ENCODE measurements around the gene P2RX2.

P2RX2 gene

DNA sequence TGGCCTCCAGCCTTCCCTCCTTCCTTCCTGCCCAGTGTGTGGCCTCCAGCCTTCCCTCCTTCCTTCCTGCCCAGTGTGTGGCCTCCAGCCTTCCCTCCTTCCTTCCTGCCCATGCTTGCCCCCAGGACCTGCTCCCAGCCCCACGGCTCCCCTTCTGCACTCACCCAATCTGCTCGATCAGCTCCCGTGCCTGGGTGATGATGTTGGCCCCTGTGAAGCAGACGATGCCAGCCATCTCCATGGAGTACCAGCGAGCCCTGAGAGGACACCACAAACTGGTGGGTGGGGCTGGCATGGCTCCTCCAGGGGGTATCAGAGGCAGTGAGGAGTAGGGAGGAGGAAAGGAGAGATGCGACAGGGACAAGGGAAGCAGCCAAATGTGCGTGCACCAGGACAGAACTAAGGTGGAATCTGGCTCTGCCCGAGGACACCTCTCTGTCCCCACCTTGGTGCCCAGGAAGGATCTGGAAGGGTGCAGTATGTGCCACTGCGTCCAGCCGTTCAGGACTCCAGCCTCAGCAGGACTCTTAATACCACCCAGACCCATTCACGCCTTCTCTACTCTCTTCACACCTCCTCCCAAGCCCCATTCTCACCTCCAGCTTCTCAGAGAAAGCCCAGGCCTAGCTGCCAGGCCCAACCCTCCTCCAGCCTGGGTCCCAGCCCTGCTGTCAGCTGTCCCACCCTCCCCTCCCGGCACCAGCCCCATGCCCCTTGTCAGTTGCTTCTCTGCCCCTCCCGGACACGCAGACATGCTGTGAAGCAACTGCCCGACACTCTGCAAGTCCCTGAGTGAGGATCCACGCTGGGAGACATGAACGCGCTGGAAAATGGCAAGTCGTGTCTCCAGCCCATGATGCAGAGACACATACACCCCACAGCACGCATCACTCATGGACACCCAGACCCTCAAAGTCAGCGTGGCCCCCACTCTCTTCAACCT lies 45.9 kb downstream of the P2RX2 start:
- peaks cover 84% of the 10 kb centered on the region for H3K36me3 Mint-ChIP-seq
- H3K9me3 Mint-ChIP-seq = no peaks in the 10 kb centered on the region
- no peaks in the 10 kb centered on the region for H3K27me3 Mint-ChIP-seq
- no peak overlapping the region for H3K27ac Mint-ChIP-seq
- no peak overlapping the region for H3K4me3 Mint-ChIP-seq
- peaks cover 4% of the 10 kb centered on the region for H3K4me1 Mint-ChIP-seq
- no peak for ATAC-seq

DNA sequence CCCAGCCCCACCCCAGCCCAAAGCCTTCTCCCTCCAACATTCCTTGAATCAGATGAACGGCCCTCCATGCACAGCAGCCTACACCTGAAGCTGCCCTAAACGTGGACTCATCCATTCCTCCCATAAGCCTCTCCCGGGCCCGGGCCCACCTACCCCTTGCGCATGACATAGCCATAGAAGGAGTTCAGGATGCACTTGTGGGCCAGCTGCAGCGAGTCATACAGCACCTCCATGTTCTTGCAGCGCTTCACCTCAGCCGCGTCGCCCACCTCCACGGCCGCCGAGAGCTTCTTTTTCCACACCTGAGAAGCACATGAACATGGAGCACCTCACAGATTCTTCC lies 46.5 kb downstream of the P2RX2 start:
- no peaks in the 10 kb centered on the region for H3K27me3 Mint-ChIP-seq
- no peak for ATAC-seq
- H3K4me1 Mint-ChIP-seq = peaks cover 4% of the 10 kb centered on the region
- H3K9me3 Mint-ChIP-seq = no peaks in the 10 kb centered on the region
- H3K27ac Mint-ChIP-seq = no peak overlapping the region
- H3K36me3 Mint-ChIP-seq = peaks cover 84% of the 10 kb centered on the region
- no peak overlapping the region for H3K4me3 Mint-ChIP-seq

DNA sequence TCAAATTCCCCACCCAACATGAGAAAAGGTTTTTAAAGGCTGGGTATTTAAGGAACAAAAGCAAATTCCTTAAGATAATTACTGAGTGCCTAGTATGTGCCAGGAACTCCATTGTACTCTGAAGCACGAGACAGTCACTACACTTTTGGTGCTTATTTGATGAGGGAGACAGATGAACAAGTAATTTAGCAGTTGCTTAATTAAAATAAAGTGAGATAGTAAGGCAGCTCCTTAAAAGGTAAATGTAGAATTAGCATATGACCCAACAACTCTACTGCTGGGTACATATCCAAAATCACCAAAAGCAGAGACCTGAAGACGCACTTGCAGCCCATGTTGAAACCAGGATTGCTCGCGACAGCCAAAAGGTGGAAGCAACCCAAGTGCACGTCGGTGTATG lies 47.2 kb downstream of the P2RX2 start:
- no peak overlapping the region for H3K27ac Mint-ChIP-seq
- H3K4me3 Mint-ChIP-seq = no peak overlapping the region
- H3K4me1 Mint-ChIP-seq = peaks cover 4% of the 10 kb centered on the region
- H3K9me3 Mint-ChIP-seq = no peaks in the 10 kb centered on the region
- no peaks in the 10 kb centered on the region for H3K27me3 Mint-ChIP-seq
- no peak for ATAC-seq
- H3K36me3 Mint-ChIP-seq = peaks cover 81% of the 10 kb centered on the region

DNA sequence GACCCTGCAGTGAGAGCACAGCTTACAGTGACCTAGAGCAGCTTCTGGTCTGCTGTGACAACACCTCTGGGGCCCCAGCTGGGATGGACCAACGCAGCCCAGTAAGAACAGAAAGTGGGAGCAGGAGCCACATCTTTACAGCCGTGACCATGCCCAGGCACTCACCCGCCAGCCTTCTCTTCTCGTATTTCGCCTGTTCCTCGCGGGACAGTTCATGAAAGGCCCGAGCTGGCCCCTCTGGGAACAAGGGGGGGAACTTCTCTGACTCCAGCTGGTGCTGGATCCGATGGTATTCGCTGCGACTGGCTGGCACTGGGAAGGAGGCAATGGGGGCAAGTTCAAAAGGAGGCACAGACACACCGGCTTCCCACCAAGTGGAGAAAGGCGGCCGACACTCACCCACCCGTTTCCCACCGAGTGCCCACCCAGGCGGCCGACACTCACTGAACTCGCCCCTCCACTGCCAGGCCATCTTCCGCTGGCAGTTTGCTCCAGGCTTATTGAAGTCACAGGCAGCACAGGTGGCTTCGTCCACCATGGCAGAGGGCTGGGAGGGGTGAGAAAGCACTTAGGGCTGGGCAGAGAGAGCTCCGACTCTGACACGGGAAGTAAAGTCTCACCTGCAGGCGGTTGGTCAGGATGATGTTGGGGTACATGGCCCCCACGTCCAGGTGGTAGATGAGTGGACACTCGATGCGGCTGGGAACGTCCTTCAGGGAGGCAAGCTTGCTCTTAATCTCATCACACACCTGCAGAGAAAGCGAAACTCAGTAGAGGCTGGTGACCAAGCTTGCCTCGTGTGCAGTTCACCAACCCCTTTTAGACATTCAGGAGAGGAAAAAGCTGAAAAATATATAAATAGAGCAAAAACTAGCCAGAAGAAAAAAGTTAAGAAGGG lies 49.9 kb downstream of the P2RX2 start:
- Mint-ChIP-seq H3K9me3 (no peaks in the 10 kb centered on the region), H3K27me3 (no peaks in the 10 kb centered on the region), H3K4me3 (no peak overlapping the region), H3K27ac (no peak overlapping the region), H3K4me1 (no peaks in the 10 kb centered on the region), H3K36me3 (peaks cover 73% of the 10 kb centered on the region)
- no peak for ATAC-seq

DNA sequence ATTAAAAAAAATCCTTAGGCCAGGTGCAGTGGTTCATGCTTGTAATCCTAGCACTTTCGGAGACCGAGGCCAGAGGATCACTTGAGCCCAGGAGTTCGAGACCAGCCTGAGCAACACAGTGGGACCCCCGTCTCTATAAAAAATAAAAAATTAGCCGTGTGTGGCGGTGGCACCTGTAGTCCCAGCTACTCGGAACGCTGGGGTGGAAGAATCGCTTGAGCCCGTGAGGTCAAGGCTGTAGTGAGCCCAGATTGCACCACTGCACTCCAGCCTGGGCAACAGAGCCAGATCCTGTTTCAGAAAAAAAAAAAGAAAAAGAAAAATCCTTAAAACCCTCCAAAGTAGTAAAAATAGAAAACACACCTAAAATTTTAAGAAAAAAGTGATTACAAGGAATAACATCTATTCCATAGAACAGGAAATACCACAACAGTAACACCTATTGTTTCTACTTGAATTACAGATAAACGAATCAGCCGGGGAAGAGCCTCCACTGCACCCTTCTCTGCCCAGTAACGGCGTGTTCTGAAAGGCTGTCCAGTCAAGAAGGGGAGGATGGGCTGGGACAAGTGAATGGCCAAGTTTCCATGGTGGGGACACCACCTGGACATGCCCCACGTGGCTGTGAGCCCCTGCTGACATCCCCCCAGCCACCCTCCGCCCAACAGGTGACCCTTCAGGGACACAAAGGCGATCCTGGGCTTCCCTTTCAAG lies 50.7 kb downstream of the P2RX2 start:
- H3K27ac Mint-ChIP-seq = no peak overlapping the region
- no peaks in the 10 kb centered on the region for H3K27me3 Mint-ChIP-seq
- no peaks in the 10 kb centered on the region for H3K4me1 Mint-ChIP-seq
- no peaks in the 10 kb centered on the region for H3K9me3 Mint-ChIP-seq
- H3K4me3 Mint-ChIP-seq = no peak overlapping the region
- no peak for ATAC-seq
- H3K36me3 Mint-ChIP-seq = peaks cover 71% of the 10 kb centered on the region

Data from stimulated activated memory B cell treated with anti-CD40 and anti-IgM and Interleukin-4, amounts not matched to agents 10 μg/mL and 1 μg/mL and 100 μg/mL, for 72 hours (primary cell).